GM18505 (cell line): ENCODE results near the gene LSM14A.

Experiments
- ATAC-seq: cut with Tn5 transposase; IDR thresholded peaks from one replicate; pipeline ENCODE4 v1.9.1; 2021; ENCODE audit not compliant: unreplicated experiment
- POLR2A ChIP-seq: IDR thresholded peaks from 4 replicates; pipeline ENCODE4 v1.6.1; 2011; ENCODE audit warnings: borderline replicate concordance; ENCODE audit not compliant: insufficient read depth, insufficient read length; ENCODE audit errors: extremely low read depth

LSM14A gene

DNA sequence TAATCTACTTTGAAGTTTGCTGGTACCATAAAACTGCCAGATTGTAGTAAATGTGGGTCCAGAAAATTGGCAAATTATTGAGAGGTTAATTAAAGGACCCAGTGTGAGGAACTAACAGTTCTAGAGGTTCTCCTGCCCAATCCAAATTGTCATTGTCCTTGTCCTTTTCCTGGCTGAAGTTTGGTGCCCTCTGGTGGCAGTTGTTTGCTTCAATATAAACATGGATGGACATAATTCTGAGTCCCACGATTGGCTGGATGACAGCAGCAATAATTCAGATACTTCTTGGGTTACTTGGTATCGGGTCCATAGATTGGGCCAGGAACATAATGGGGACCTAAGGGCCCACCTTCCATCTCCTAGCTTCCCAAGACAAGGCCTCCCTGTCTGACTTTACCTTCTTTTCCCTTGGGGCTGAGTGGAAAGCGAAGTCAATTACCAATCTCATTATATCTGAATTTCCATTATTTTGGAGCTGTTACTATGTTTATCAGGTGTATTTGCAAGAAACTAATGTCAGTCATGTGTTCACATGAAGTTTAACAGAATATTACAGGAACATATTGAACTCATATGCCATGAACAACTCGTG lies 48.3 kb downstream of the LSM14A start:
- no peak for TF ChIP-seq POLR2A
- ATAC-seq = no peak

- ATAC-seq = no peak
- TF ChIP-seq POLR2A = no peak
Measured at GRCh38 chr19:34222386-34222785, 50.1 kb downstream of the LSM14A start.

DNA sequence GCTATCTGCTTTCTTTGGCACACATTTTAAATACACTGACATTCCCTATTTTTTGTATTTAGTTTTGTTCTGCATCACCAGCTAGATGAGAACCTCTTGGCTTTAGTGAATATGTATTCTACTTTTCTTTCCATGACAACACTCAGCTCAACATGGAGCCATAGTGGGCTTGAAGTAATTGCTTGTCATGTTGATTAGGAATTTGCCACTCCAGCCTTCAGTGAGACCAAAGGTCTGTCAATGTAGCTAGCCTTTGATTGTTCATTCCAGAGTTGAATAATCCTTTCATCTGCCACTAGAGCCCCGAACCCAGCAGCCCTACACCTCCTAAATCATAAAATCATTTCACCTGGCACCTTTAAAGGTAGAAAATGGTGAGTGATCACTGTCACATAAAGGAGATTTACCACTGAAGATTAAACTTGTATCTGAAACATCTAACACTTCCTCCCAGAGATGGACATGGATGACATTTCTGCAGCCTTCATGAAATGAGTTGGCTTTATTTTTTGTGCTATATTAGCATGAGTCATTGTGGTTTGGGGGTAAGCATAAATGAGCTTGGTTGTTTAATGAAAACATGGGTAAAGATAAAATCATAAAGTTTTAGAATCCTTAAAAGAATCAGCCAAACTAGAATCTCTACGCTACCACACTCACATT lies 52.8 kb downstream of the LSM14A start:
- no peak for ATAC-seq
- TF ChIP-seq POLR2A = no peak

- ATAC-seq = no peak
- no peak for TF ChIP-seq POLR2A
Measured at GRCh38 chr19:34225659-34226015, 53.3 kb downstream of the LSM14A start.

DNA sequence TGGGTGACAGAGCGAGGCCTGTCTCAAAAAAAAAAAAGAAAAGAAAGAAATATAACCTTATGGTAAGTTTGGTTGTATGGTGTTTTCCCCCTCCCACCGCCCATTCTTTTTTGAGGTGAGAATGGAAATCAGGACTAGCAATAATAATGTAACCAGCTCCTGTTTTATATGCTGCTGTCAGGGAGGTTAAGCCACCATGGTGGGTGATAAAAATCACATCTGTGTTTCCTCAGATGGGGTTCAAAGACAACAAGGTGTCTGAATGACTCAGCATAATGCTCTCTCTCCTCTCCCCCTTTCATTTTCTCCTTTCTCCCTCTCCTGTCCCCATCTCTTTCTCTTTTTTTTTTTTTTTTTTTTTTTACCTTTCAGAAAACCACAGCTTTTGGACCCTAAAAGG lies 53.7 kb downstream of the LSM14A start:
- no peak for TF ChIP-seq POLR2A
- no peak for ATAC-seq

DNA sequence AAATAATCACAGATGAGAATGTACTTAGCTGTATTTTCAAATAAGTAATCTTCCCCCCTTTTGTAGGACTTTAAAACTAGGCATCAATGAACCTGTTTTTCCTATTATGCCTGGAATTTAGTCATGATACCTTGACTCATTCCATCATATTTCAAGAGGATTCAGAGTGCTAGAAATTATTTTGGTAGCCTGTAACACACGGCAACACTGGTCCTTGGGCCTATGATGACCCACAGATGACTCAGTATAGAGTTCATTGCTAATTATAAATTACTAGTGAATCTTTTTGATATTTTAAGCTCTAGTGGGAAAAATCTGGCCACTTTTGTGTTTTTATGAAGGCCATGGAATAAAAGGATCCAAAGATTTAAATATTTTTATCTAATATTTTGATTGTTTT lies 56.0 kb downstream of the LSM14A start:
- no peak for ATAC-seq
- TF ChIP-seq POLR2A = no peak

DNA sequence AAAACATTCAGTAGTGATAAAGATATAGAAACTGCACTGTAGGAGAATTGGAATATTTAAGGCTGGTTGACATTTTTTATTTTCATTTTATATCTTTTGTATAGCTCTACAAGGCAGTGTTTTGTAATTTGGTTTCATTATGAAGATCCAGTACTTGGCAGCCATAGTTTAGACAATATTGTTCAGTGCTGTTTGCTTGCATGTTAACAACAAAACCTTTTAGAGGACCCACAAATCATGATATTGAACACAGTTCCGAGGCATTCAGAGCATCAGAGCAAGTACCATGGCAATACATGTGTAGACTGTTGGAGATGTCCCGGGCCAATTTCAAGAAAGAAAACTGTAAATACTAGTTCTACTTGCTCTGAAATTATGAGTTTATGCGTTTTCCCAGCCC lies 56.5 kb downstream of the LSM14A start:
- TF ChIP-seq POLR2A = no peak
- no peak for ATAC-seq

GRCh38 chr19:34229721-34230120 lies 57.4 kb downstream of the LSM14A start:
- no peak for ATAC-seq
- peak; percentile 19 for TF ChIP-seq POLR2A

DNA sequence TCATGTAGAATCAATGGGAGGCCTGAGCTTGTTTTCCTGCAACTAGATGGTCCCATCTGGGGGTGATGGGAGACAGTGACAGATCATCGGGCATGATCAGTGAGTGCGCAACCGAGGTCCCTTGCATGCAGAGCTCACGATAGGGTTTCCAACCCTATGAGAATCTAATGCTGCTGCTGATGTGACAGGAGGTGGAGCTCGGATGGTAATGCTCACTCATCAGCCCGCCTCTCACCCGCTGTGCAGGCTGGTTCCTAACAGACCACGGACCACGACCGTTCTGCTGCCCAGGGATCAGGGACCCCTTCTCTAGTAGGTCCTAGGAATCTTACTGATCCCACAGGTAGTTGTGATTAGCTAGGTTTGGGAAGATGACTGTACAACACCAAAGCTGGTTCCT lies 58.5 kb downstream of the LSM14A start:
- no peak for TF ChIP-seq POLR2A
- no peak for ATAC-seq

DNA sequence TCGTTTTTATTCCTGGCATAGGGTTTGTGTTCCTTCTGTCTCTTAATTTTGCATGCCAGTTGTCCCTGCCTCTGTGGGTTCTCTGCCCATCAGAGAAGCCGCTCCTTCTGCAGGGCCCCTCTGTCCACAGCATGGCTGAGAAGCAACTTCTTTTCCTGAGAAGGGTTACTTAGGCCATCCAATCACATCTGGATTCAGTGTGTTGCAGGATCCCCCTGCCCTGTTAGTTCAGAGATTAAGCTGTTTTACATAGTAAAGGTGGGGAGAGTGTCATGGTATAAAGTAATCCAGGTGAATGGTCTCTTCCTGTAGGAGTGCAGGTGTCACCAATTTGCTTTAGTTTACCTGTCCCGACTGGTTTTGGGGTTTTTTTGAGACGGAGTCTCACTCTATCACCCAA lies 59.1 kb downstream of the LSM14A start:
- no peak for TF ChIP-seq POLR2A
- ATAC-seq = no peak

DNA sequence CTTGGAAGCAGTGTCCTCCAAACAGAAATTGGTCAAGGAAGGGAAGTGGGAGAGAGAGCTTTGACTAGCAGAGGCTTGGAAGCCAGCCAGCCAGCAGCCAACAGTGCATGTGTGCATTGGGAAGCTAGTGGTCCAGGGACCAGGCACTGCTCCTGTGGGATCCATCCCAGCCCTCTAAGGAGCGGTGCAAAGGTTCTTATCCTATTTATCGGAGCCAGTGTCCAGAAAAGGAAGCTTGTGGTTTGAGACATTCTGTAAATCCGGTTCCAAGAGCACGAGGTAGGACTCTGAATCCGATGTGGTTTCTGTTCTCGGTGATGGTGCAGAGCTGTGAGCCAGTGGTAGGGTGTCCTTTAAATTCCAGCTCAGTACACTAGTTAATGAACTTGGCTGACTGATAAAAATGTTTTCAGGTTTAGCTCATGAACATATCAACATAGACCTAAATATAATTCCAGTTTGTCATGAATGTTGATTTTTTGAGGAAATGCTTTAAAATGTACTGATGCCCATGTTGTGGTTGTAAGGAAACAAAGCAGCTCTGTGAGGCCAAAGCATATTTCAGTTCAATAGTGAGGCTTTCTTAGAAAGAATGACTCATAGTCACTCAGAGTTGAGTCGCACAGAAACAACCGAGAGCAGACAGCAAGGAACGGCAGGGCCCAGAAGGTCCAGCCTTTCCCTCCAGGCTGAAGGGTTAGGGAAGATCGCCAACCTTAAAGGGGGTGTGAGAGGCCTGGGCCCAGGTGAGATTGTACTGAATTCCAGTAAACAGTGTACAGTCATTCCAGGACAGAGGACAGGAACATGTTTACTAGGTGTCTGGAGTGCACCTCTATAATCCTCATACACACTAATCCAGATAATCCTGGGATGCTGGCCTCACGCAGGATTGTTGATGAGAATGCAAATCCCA lies 60.5 kb downstream of the LSM14A start:
- no peak for ATAC-seq
- no peak for TF ChIP-seq POLR2A

DNA sequence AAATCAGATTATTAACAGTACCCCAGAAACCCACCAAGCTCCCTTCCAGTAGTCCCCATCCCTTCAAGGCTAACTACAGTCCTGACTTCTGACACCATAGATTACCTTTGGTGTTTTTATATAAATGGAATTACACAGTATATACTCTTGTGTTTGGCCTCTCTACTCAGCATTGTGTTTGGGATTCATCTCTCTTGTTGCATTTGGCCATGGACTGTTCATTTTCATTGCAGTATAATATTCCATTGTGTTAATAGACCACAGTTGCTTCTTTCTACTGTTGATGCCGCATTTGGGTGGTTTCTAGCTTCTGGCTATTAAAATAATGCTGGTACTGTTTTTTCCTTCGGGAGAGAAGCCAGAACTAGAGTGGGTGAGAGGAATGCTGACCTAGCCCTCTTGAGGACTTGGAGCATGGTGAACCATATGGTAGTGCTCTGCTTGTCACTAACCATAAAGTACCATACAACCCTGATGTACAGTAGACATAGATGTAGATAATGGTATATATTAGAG lies 63.2 kb downstream of the LSM14A start:
- no peak for ATAC-seq
- no peak for TF ChIP-seq POLR2A
